T-helper 1 cell treated with Interleukin-12 subunit alpha and Interleukin-12 subunit beta and Interleukin-4 antibody, amounts not matched to agents 30 ng/mL and 1 ng/mL, for 36 hours (primary cell): ENCODE results near the gene ZFTA. TPM values are rescaled to one million over a fixed set of nuclear protein-coding genes. Genes with fewer than 3 reads are reported as not detected.
"Not testable (repeated sequence)": the region's sequence is repeated elsewhere in the genome, so short reads cannot be mapped to it uniquely, and the experiment has no call there.

Experiments
- intact Hi-C: fragments of 100-400 bp; cut with micrococcal nuclease; formaldehyde crosslinking; loops from one replicate; pipeline ENCODE4 v1.15.1; 2024
- total RNA-seq: library from RNA; stranded (reverse); gene quantifications from 2 replicates; pipeline ENCODE4 v1.2.3, GENCODE V29; 2022

The ZFTA gene
- total RNA-seq, 1 donor from 2014 or later: 2.2 TPM

- intact Hi-C loops: no loop called here
These were observed 10.5 kb upstream of the ZFTA start for GRCh38 chr11:63779039-63779438.

GRCh38 chr11:63775191-63775590, 6.6 kb upstream of the ZFTA start:
- intact Hi-C loops: no loop called here

- intact Hi-C loops: not testable (repeated sequence)
These were observed 3.3 kb upstream of the ZFTA start for GRCh38 chr11:63771741-63772318.

- intact Hi-C loops: no loop called here
These were observed 2.2 kb upstream of the ZFTA start for GRCh38 chr11:63770763-63771162.

- intact Hi-C loops: loop anchor here (5.0 kb wide), 3 partner anchors 88 to 888 kb away; partner anchors contain the start of genes OTUB1, RTN3 and SLC3A2
These were observed 1.3 kb upstream of the ZFTA start for GRCh38 chr11:63769714-63770455.

- intact Hi-C loops: loop anchor here (5.0 kb wide), 3 partner anchors 87 to 887 kb away; partner anchors contain the start of genes OTUB1, RTN3 and SLC3A2
These were observed 603 bp upstream of the ZFTA start for GRCh38 chr11:63769042-63769713.

DNA sequence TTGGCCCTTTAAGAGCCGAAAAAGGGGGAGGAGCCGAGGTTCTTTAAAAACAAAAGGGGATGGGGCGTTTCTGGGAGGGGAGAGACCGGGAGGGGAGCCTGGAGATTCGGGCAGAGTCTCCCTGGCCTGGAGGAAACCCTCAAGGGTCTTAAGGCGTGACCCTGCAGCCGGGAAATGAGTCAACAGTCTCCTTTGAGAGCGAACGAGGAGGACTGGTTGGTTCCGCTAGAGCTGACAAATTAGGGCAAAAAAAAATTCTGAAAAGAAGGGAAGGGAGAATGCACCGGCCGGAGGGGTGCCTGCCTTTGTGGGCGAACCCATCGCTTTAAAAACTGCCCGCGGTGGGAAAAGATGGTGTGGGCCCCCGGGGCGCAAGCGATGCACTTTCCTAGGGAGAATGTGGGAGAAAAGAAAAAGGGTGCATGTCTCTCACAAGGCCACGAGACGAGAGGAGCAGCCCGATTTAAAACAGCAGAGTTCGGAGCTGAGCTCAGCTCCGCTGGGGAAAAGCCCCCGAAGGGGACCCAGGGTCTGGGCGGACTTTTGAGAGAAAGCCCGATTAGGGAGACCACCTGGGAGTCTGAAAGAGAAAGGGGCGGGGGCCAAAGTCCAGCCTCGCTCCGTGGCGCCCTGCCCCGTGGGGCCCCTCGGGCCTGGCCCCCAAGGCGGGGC, 874 bp downstream of the ZFTA start:
- intact Hi-C loops: loop anchor here (1.0 to 5.0 kb wide), 8 partner anchors 46 to 885 kb away; partner anchors contain the start of genes COX8A, OTUB1, RTN3 and SLC3A2

DNA sequence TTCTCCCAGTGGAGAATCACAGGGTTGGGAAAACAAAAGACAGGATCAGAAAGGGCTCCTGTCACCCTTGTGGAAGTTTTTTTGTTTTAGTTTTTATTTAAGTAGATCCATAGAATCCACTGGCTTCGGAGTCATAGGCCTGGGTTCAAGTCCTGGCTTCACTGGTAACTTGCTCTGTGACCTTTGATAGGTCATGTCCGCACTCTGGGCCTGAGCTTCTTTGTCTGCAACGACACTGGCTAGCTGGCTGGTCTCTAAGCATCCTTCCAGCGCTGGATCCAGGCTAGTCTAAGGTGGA, 1.4 kb downstream of the ZFTA start:
- intact Hi-C loops: loop anchor here (1.0 to 5.0 kb wide), 8 partner anchors 46 to 885 kb away; partner anchors contain the start of genes COX8A, OTUB1, RTN3 and SLC3A2

GRCh38 chr11:63766531-63767235, 1.9 kb downstream of the ZFTA start:
- intact Hi-C loops: loop anchor here (1.0 to 5.0 kb wide), 8 partner anchors 47 to 884 kb away; partner anchors contain the start of genes COX8A, OTUB1, RTN3 and SLC3A2

- intact Hi-C loops: loop anchor here (2.0 to 5.0 kb wide), 4 partner anchors 83 to 883 kb away; partner anchors contain the start of genes OTUB1, RTN3 and SLC3A2
These were observed 2.8 kb downstream of the ZFTA start for GRCh38 chr11:63765688-63766241.

DNA sequence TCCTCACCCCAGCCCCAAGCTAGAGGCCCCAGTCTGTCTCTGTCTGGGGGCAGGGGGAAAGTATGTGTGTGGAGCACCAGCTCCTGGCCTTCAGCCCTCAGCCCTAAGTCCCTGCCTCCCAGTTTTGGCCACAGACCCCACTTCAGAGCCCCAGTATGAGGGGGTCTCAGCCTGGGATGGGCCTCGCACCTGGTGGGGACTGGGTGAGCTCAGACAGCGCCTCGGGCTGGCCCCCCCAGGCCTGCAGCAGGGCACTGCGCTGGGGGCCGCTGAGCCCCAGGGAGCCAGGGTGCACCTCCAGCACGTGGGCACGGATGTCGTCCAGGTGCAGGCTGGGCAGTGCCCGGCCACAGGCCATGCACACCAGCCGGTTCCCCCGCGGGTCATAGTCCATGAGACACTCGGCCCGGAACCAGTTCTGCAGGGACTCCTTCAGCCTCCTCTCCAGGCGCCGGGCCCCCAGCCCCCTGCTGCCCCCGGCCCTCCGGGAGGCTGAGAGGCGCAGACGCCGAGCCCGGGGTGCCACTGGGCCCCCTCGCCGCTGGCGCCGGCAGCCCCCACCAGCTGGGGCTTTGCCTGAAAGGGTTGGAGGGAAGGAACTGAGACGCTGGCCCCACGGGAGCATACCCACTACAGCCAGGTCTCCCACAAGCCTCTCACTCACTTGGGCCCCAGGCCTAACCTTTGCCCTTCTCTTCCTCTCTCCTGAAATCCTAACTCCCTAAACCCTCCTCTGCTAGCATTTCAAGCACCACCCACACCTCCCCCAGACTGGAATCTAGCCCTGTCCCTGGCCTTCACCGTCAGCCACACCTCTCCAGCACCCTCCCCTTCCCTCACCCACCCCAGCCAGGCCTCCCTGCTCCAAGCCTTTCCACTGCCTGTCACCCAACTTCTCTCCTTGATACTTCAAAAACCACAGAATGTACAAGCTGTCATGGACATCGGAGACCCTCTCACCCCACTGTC, 3.6 kb downstream of the ZFTA start:
- intact Hi-C loops: loop anchor here (5.0 kb wide), 3 partner anchors 83 to 883 kb away; partner anchors contain the start of genes OTUB1, RTN3 and SLC3A2

DNA sequence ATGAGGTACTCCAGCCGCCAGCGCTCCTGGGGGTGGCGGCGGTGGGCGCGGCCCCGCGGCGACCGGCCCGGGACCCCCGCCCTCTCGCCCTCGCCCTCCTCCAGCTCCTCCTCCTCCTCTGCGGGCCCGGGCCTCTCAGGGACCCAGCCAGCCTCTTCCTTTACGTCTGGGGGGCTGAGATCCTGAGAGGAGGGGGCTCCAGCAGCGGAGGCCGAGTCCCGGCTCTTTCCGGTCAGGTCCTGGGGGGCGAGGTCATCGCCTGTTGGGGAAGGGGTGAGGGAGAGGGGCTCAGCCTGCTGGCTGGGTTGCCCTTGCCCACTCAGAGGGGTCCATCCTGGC, 4.3 kb downstream of the ZFTA start:
- intact Hi-C loops: no loop called here

- intact Hi-C loops: no loop called here
These were observed 4.9 kb downstream of the ZFTA start for GRCh38 chr11:63763496-63764339.

DNA sequence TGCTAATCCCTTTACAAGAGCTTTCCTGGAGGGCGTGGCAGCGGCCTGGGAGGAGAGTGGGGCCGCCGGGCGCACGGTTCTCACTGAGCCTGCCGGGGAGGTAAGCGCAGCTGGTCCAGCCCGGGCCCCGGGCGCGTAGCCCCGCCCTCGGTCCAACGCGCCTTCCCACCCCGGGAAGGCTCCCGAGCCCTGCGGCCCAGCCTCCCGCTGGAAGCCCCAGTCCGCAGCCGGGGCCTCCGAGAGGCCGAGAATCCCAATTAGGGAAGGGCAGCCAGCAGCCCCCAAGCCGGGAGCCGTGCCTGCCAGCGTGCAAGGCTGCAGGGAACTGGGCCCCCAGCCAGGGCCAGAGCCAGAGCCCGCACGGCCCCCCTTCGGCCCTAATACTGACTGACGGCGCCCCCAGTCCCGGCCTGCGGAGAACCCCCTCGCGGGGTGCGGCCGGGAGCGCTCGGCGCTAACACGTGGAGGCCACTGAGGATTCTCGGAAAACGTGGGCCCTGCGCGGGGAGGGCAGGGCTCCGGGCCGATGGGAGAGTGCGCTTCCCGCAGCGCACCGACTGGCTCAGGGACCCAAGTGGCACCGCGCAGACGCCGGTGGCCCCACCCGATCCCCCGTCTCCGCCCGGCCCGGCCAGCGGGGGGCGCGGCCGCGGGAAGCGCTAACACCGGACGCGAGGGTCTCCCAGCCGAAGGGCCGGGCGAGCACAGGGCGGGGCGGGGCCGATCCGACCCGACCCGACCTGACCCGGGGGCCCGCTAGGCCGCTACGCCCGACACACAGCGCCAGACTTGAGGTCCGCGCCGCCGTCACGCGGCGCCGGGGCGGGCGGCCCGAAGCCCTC, 5.7 kb downstream of the ZFTA start:
- intact Hi-C loops: no loop called here

- intact Hi-C loops: no loop called here
These were observed 6.5 kb downstream of the ZFTA start for GRCh38 chr11:63761931-63762653.

DNA sequence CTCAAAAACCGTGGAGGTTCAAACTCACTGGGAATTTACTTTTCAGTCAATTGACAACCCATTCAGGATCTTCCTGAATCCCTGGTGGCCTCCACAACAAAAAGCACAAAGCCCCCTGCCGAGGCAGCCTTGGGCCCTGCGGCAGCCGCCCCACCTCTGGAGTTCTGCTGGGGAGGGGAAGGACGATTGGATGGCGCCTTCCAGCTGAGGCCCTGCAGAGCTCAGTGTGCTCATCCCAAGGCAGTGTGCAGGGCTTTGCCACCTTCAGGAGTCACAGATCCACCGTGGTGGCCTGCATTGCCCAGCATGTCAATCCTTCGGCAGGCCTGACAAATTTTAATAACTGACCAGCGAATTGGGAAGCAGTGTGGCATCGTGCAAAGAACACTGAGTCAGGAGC, 7.4 kb downstream of the ZFTA start:
- intact Hi-C loops: no loop called here
